Measurements from ENCODE around the gene SIPA1. TPM values are rescaled to one million over a fixed set of nuclear protein-coding genes. Genes with fewer than 3 reads are reported as not detected.

The SIPA1 gene
- total RNA-seq, 2 donors from 2014 or later: 47.9 to 69.8 TPM

DNA sequence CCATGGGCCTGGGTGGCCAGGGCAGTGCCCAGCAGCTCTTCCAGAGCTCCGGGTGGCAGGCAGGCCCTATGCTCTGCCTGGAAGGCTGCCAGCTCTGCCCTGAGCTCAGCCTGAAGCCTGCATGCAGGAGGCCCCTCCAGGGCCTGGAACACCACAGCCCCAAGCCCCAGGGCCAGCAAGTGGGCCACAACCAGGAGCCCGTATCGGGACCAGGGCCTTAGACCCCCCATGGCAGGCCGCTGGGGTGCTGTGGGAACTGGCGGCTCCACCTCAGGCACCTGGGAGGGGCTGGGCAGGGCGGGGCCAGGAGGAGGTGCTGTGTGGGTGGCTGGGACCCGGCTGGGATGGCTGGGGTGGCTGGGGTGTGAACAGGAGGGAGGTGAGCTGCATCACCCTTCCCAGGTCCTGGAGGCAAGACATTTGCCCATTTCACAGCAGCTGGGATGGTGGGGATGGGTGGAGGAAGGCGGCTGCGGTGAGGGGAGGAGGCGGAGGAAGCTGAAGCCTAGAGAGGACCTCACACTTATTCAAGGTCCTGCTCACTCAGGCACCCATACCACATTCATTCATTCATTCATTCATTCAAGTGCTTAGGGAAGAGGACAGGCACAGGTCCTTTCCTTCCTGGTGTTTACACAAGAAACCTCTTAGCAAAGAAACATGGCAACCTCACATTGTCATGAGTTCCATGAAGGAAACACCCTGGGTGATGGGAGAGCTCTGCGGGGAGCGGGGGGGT is 42.2 kb upstream of the SIPA1 start, which contains the start of gene KCNK7:
TSS of gene KCNK7 (minus strand) at position 258 of the 739 bp plus-strand sequence. CDS start at position 230, 28 bp downstream.
- Histone ChIP-seq H3K27ac (peak within 1 kb of the TSS in 1 of 2 donors; percentile 17), H3K36me3 (peaks cover 27% of the 10 kb centered on the region), H3K9me3 (no peaks in the 10 kb centered on the region), H3K4me1 (ENCODE audit: control insufficient read depth in 1 of 2, low read depth in 2 of 2) (peaks cover 0 to 12% of the 10 kb centered on the region in 2 donors), H3K4me3 (no peak within 1 kb of the TSS), H3K27me3 (replicated peaks; ENCODE audit: insufficient read depth) (no peaks in the 10 kb centered on the region)
- DNase-seq (ENCODE audit: low spot score) (no peak), ATAC-seq (ENCODE audit: insufficient number of reproducible peaks, low FRiP score, low read depth) (no peak)
- TF ChIP-seq, protein P1, sequence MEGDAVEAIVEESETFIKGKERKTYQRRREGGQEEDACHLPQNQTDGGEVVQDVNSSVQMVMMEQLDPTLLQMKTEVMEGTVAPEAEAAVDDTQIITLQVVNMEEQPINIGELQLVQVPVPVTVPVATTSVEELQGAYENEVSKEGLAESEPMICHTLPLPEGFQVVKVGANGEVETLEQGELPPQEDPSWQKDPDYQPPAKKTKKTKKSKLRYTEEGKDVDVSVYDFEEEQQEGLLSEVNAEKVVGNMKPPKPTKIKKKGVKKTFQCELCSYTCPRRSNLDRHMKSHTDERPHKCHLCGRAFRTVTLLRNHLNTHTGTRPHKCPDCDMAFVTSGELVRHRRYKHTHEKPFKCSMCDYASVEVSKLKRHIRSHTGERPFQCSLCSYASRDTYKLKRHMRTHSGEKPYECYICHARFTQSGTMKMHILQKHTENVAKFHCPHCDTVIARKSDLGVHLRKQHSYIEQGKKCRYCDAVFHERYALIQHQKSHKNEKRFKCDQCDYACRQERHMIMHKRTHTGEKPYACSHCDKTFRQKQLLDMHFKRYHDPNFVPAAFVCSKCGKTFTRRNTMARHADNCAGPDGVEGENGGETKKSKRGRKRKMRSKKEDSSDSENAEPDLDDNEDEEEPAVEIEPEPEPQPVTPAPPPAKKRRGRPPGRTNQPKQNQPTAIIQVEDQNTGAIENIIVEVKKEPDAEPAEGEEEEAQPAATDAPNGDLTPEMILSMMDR (IDR thresholded peaks at IDR 0.05): no peak

DNA sequence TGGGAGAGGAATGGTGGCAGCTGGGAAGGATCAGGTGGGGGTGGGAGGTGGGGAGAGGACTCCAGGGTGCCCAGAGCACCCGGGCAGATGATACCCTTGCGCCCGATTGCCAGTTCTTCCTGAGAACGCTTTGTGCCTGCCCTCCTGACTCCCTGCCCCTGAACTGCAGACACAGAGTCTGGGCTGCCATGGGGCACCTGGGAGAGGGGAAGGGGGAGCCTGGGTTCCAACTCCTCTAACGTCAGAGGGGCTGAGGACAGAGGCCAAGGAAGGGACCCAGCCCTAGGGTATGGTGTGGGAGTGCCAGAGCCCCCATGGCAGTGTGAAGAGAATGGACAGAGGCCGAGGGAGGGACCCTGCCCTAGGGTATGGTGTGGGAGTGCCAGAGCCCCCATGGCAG is 41.4 kb upstream of the SIPA1 start:
- Histone ChIP-seq H3K9me3 (no peaks in the 10 kb centered on the region), H3K36me3 (peaks cover 22% of the 10 kb centered on the region), H3K27ac (no peak overlapping the region), H3K4me1 (ENCODE audit: control insufficient read depth in 1 of 2, low read depth in 2 of 2) (peaks cover 0 to 12% of the 10 kb centered on the region in 2 donors), H3K4me3 (no peak overlapping the region), H3K27me3 (replicated peaks; ENCODE audit: insufficient read depth) (no peaks in the 10 kb centered on the region)
- no peak for ATAC-seq (ENCODE audit: insufficient number of reproducible peaks, low FRiP score, low read depth)
- DNase-seq (ENCODE audit: low spot score): no peak
- TF ChIP-seq, protein P1 (IDR thresholded peaks at IDR 0.05): no peak

DNA sequence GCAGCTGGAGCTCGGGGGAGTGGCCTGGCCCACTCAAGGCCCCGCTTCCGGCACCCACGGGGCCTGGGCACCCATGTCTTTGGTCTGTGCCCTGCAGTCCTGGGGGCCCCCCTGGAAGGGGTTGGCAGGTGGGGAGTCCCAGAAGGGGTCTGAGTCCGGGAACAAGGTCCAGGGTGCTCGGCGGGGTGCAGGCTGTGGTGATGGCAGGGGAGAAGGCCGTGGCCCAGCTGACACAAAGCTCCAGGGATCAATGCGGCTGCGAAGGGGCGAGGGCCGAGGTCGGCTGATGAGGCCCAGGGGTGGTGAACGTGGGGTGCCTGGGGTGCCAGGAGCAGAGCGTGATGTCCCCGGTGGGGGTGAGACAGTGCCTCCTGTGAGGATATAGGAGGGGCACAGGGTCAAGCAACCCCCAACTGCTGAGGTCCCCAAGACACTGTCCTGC is 39.6 kb upstream of the SIPA1 start:
- H3K27me3 ChIP-seq (replicated peaks; ENCODE audit: insufficient read depth): no peaks in the 10 kb centered on the region
- peaks cover 27% of the 10 kb centered on the region for H3K36me3 ChIP-seq
- no peak overlapping the region for H3K4me3 ChIP-seq
- DNase-seq (ENCODE audit: low spot score) (no peak), ATAC-seq (ENCODE audit: insufficient number of reproducible peaks, low FRiP score, low read depth) (no peak)
- TF ChIP-seq, protein P1 (IDR thresholded peaks at IDR 0.05): no peak
- H3K27ac ChIP-seq: no peak overlapping the region
- no peaks in the 10 kb centered on the region for H3K9me3 ChIP-seq
- peaks cover 0 to 6% of the 10 kb centered on the region in 2 donors for H3K4me1 ChIP-seq (ENCODE audit: control insufficient read depth in 1 of 2, low read depth in 2 of 2)

DNA sequence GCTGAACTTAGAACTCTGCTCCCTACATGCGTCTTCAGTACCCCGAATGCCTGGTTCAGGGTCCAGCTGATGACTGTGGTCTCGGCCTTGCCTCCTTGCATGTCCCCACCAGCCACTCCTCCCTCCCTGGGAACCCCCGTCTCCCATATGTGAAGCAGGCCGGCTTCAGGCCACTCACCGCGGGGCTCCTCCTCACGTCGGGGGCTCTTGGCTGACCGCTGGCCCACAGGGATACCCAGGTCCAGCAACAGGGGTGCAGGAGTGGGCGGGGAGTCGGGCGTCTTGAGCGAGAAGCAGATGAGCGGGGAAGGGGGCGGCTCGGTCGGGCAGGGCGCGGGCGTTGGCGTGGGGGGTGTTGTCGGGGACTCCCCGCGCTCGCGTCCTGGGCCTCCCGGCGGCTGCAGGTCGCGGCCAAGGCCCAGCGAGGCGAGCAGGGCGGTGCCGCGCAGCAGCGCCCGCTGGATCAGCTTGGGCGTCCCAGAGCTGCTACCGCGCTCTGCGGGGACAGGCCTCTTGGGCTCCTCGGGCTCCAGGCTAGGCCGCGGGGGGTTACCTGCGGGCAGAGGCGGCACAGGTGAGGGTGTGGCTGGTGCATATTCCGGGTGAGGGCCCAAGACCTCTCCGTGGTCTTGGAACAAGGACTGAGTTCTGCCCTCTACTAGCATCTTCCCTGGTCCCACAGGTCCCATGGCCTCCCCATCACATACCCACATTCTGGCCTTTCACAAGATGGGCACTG is 38.5 kb upstream of the SIPA1 start:
- Histone ChIP-seq H3K27ac (no peak overlapping the region), H3K4me1 (ENCODE audit: control insufficient read depth in 1 of 2, low read depth in 2 of 2) (no peaks in the 10 kb centered on the region), H3K9me3 (no peaks in the 10 kb centered on the region), H3K4me3 (no peak overlapping the region), H3K27me3 (replicated peaks; ENCODE audit: insufficient read depth) (no peaks in the 10 kb centered on the region), H3K36me3 (peaks cover 35% of the 10 kb centered on the region)
- TF ChIP-seq, protein P1 (IDR thresholded peaks at IDR 0.05): no peak
- DNase-seq (ENCODE audit: low spot score): no peak
- ATAC-seq (ENCODE audit: insufficient number of reproducible peaks, low FRiP score, low read depth): no peak

GRCh38 chr11:65599955-65600246 is 38.0 kb upstream of the SIPA1 start:
- TF ChIP-seq, protein P1 (IDR thresholded peaks at IDR 0.05): no peak
- H3K4me1 ChIP-seq (ENCODE audit: control insufficient read depth in 1 of 2, low read depth in 2 of 2): no peaks in the 10 kb centered on the region
- no peak overlapping the region for H3K27ac ChIP-seq
- DNase-seq (ENCODE audit: low spot score) (no peak), ATAC-seq (ENCODE audit: insufficient number of reproducible peaks, low FRiP score, low read depth) (no peak)
- H3K4me3 ChIP-seq: no peak overlapping the region
- no peaks in the 10 kb centered on the region for H3K9me3 ChIP-seq
- H3K27me3 ChIP-seq (replicated peaks; ENCODE audit: insufficient read depth): no peaks in the 10 kb centered on the region
- H3K36me3 ChIP-seq: peaks cover 40% of the 10 kb centered on the region
